Activated naive CD8-positive, alpha-beta T cell treated with anti-CD3 and anti-CD28 coated beads for 36 hours (primary cell): Measurements from ENCODE around the gene MAGOH. TPM values are rescaled to one million over a fixed set of nuclear protein-coding genes. Genes with fewer than 3 reads are reported as not detected.

Experiments used
- DNase-seq: peaks from one replicate; pipeline ENCODE4 v3.0.0; 2021
- H3K27ac Mint-ChIP-seq: one replicate; pipeline ENCODE4 v1.8.0; 2022; ENCODE audit warnings: mild to moderate bottlenecking, moderate library complexity, mixed read lengths
- H3K27me3 Mint-ChIP-seq: one replicate; pipeline ENCODE4 v1.8.0; 2022; ENCODE audit warnings: mild to moderate bottlenecking, mixed read lengths
- H3K36me3 Mint-ChIP-seq: one replicate; pipeline ENCODE4 v1.8.0; 2021; ENCODE audit warnings: mild to moderate bottlenecking, mixed read lengths
- H3K4me1 Mint-ChIP-seq: one replicate; pipeline ENCODE4 v1.8.0; 2021; ENCODE audit warnings: mixed read lengths
- H3K4me3 Mint-ChIP-seq: one replicate; pipeline ENCODE4 v1.8.0; 2022; ENCODE audit warnings: mild to moderate bottlenecking, moderate library complexity, mixed read lengths
- H3K9me3 Mint-ChIP-seq: one replicate; pipeline ENCODE4 v1.8.0; 2022; ENCODE audit warnings: mixed read lengths
- total RNA-seq, 2 experiments: library from RNA; stranded (reverse); gene quantifications; one replicate each; pipeline ENCODE4 v1.2.3, GENCODE V29; 2021

MAGOH gene
- total RNA-seq, 2 experiments from 2014 or later: 114 to 118 TPM

DNA sequence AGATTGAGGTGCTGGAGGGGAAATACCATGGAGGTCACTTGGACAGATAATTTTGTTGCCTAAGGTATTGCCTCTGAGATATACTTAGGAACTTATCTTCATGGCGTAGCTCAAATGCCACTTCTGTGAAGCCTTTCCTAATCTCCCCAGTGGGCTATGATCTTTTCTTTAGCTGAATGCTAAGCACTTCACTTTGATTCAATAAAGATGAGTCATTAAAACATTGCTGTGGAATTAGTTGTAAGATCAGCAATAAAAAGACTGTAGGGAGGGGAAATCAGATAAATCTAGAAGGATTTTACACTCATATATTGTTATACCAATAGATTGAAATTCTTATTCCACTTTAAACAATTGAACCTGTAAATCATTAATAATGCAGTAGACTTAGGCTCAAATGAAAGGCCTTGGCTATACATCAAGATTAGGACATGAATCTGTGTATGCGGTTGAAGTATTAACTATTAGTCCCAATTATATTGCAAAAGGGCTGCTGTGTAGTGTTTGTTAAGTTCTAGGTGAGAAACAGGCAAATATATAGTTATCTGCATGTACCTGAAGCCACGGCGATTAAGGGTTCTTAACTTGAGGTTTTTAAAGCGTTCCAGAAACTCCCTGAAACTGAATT is 19.2 kb upstream of the MAGOH start:
- no peak overlapping the region for H3K4me3 Mint-ChIP-seq
- H3K27me3 Mint-ChIP-seq: no peaks in the 10 kb centered on the region
- DNase-seq: no peak
- H3K4me1 Mint-ChIP-seq: no peaks in the 10 kb centered on the region
- no peaks in the 10 kb centered on the region for H3K9me3 Mint-ChIP-seq
- H3K36me3 Mint-ChIP-seq: peaks cover 33% of the 10 kb centered on the region
- no peak overlapping the region for H3K27ac Mint-ChIP-seq

DNA sequence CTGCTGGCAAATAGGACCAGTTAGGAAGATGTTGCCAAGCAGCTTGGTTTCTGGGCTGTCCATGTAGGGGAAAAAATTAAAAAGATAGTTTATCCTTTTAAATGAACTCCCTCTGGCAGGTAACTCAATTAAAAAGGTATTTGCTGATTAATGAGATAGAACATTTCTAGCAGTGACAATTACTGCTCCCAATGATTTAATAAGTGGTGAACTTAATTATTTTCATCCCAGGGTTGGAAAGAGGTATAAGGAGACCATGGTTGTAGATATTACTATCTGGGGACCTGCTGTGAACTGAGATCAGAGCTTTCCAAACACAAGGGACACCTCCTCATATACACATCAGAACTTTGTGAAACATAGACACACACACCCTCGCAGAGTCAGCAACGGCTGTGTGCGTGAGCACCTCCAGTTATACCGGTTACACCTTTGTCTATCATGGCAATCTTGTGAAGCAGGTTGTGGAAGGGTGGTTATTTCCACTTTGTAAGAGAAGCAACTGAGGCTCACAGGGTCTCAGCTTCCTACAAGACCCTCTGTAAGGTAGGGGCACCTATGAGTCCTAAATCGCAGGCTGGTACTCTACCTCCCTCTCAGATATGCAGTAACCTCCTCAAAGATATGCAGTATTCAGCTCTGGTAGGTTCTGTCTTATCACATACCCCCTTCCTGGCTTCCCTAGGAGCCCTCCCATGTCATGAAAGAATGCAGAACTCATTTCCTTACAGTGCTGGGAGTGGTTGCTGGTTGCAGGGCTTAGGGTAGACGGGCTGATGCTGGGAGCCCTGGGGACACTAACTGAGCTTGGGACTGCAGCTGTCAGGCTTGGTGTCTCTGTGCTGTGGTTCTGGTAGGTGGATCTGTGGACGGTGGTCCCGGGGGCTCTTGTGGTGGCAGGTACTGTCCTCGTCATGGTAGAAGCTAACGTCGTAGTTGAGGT is 18.5 kb upstream of the MAGOH start:
- Mint-ChIP-seq H3K27me3 (no peaks in the 10 kb centered on the region), H3K4me1 (no peaks in the 10 kb centered on the region), H3K36me3 (peaks cover 33% of the 10 kb centered on the region), H3K4me3 (no peak overlapping the region), H3K27ac (no peak overlapping the region), H3K9me3 (no peaks in the 10 kb centered on the region)
- DNase-seq: no peak

DNA sequence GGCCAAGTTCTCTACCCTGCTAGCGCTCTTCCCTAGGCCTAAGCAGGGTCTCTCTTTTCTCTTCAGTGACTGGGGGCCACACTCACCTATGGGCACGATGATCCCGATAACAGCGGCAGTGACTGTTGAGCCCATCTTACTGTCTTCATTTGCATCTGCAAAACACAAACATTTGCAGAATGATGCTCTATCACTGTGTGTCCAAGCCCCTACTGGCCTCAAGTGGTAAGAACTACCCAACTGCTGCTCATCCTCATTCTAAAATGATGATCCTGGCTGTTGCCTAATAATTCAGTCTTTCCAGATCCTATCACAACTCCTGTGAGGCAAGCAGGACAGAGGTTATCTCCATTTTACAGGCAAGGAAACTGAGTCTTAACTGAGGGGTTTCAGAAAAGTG is 16.7 kb upstream of the MAGOH start:
- no peak for DNase-seq
- Mint-ChIP-seq H3K36me3 (peaks cover 34% of the 10 kb centered on the region), H3K27me3 (no peaks in the 10 kb centered on the region), H3K27ac (no peak overlapping the region), H3K4me1 (no peaks in the 10 kb centered on the region), H3K9me3 (no peaks in the 10 kb centered on the region), H3K4me3 (no peak overlapping the region)

DNA sequence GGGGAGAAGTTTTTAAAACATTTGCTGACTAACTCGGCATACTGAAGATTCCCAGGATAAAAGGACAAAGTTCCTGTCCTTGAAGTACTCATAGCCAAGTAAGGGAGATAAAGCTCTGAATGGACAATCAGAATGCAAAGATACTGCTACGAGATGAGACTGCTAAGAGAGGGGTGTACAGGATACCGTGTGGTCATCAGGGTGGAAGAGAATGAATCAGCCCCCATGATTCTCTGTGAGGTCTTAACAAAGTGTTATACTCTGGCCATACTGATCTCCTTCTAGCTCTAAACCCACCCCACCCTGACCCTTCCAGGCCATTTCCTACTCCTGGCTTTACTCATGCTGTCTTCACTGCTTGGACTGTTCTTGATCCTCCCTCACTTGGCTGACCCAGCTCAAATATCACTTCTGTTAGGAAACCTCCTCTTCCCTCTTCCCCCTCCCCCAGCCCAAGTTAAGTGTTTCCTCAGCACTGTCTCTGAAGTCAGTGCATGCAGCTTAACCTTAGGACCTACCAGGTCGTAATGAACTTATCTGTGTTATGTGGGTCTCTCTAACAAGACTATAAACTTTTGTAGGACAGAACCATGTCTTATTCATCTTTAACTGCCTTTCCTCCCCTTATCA is 15.8 kb upstream of the MAGOH start:
- no peak for DNase-seq
- Mint-ChIP-seq H3K4me3 (no peak overlapping the region), H3K27me3 (no peaks in the 10 kb centered on the region), H3K27ac (no peak overlapping the region), H3K4me1 (no peaks in the 10 kb centered on the region), H3K36me3 (peaks cover 32% of the 10 kb centered on the region), H3K9me3 (no peaks in the 10 kb centered on the region)

DNA sequence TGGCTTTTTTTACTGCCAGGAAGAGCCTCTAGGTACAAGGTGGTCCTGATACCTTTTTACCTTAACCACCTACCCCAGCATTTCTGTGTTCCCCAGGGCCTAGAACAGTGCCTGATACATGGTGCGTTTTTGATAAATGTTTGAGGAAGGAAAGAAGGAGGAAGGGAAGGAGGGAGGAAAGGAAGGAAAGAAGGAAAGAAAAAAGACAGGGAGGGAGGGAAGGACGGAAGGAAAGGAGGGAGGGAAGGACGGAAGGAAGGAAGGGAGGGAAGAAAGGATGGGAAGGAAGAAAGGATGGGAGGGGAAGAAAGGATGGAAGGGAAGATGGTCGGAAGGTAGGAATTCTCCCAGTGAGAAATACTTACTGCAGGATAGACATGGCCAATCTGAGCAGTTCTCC is 12.0 kb upstream of the MAGOH start:
- H3K9me3 Mint-ChIP-seq: no peaks in the 10 kb centered on the region
- no peaks in the 10 kb centered on the region for H3K4me1 Mint-ChIP-seq
- H3K4me3 Mint-ChIP-seq: no peak overlapping the region
- peaks cover 23% of the 10 kb centered on the region for H3K36me3 Mint-ChIP-seq
- H3K27ac Mint-ChIP-seq: no peak overlapping the region
- DNase-seq: no peak
- no peaks in the 10 kb centered on the region for H3K27me3 Mint-ChIP-seq

DNA sequence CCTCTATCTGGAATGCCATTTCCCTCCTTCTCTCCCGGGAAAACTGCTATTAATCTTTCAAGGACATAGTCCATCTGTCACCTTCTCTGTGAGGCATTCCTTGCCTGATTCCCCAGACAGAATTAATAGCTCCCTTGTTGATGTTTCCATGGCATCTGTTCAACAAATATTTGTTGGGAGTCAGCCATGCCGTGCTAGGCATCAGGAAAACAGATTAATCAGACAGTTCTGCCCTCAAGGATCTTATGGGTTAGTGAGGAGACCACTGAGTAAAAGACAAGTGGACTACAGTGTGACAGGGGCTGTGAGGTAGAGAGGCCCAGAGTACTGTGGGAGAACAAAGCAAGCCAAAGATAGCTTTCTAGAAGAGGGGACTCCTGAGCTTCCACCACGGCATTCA is 11.4 kb upstream of the MAGOH start:
- no peaks in the 10 kb centered on the region for H3K4me1 Mint-ChIP-seq
- H3K27me3 Mint-ChIP-seq: no peaks in the 10 kb centered on the region
- H3K4me3 Mint-ChIP-seq: no peak overlapping the region
- DNase-seq: no peak
- H3K9me3 Mint-ChIP-seq: no peaks in the 10 kb centered on the region
- peaks cover 23% of the 10 kb centered on the region for H3K36me3 Mint-ChIP-seq
- no peak overlapping the region for H3K27ac Mint-ChIP-seq

DNA sequence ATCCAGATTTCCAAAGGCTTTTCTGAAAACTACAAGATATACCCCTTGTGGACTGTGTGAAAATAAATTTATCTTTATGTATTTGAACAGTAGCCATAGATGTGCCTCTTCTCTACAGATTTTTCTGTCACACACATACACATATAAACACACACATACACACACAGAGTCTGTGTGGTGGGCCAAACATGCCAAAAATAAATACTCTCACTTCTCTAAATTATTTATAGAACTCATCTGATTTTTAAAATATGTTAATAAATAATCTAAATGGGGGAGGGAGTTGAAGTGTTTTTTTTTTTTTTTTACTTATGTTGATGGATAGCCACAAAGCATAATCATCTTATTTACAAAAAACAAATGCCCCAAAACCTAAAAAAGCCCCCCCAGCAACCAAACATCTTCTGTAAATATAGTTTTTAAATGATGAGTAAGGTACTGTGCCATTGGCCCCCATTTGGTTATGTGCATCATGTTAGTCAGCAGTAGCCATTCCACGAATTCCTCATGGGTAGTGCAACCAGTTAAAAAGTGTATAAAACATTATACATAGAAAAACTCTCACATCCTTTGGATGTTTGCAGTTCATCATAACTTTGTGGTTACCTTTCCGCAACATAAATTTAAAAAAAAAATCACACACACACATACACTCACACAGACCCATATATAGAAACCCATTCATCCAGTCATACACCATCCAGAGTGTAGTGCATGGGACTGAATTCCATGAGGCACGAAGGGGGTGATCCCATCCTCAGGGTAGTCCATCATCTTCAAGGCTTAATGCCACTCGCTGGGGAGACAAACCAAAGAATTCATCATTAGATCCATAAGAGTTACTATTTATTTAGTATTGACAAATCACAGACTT is 8.2 kb upstream of the MAGOH start:
- H3K27ac Mint-ChIP-seq: no peak overlapping the region
- H3K4me1 Mint-ChIP-seq: no peaks in the 10 kb centered on the region
- H3K9me3 Mint-ChIP-seq: no peaks in the 10 kb centered on the region
- no peak overlapping the region for H3K4me3 Mint-ChIP-seq
- H3K27me3 Mint-ChIP-seq: no peaks in the 10 kb centered on the region
- no peak for DNase-seq
- peaks cover 18% of the 10 kb centered on the region for H3K36me3 Mint-ChIP-seq

DNA sequence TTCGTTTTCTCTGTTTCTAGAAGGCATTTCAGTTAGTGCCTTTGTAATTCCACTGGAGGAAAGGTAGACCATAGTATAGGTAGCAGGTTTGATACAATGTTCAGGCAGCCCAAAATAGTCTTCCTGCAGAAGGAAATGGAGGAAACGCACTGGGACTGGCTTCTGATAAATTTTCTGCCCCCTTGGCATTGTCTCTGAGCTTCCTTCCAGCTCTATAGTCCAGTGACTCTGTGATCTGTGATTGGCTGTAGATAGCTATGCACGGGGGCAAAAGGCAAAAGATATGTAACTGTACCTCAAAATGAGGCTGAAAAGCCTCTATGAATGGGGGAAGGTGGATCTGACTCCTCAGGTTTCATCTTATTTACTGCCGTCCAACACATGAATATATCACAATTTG is 5.8 kb upstream of the MAGOH start:
- Mint-ChIP-seq H3K4me1 (peaks cover under 1% of the 10 kb centered on the region), H3K27me3 (no peaks in the 10 kb centered on the region), H3K9me3 (no peaks in the 10 kb centered on the region), H3K36me3 (peaks cover 5% of the 10 kb centered on the region), H3K4me3 (no peak overlapping the region), H3K27ac (no peak overlapping the region)
- DNase-seq: no peak

DNA sequence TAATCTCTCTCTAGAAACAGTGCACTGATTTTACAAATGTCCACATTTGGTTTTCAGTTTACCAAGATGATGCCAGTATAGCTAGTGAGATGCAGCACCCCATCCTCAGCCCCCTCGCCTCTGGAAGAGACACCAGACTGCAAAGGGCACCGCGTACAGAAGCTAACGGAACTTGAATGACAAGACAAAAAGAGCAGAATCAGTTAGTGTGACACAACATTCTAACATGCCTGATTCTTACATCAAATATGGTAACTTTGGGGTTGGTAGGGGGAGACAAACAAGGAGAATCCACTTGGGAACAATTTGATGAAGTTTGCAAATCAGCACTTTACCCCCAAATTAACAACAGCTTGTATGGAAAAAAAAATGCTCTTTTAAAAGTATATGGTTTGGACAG is 4.1 kb upstream of the MAGOH start:
- no peak for DNase-seq
- Mint-ChIP-seq H3K27ac (no peak overlapping the region), H3K27me3 (no peaks in the 10 kb centered on the region), H3K9me3 (no peaks in the 10 kb centered on the region), H3K4me1 (peaks cover 10% of the 10 kb centered on the region), H3K36me3 (peaks cover 11% of the 10 kb centered on the region), H3K4me3 (no peak overlapping the region)

DNA sequence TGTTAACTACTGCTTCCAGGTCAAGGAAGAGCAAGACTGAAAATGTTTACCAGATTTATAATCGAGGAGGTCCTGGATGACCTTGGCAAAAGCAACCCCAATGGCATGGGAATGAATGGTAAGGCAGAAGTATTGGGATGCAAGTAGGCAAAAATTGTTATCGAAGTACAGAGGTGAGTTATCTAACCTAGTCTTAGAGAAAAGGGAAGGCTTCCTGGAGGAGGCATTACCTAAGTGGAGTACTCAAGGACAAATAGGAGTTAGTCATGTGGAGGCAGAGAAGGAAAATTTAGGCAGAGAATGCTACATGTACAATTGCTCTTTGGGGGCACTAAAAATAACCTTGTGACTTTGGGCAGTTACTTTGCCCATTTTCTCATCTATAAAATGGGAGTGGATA is 3.5 kb upstream of the MAGOH start:
- no peak for DNase-seq
- Mint-ChIP-seq H3K9me3 (no peaks in the 10 kb centered on the region), H3K27me3 (no peaks in the 10 kb centered on the region), H3K4me3 (no peak overlapping the region), H3K4me1 (peaks cover 12% of the 10 kb centered on the region), H3K27ac (no peak overlapping the region), H3K36me3 (peaks cover 11% of the 10 kb centered on the region)

DNA sequence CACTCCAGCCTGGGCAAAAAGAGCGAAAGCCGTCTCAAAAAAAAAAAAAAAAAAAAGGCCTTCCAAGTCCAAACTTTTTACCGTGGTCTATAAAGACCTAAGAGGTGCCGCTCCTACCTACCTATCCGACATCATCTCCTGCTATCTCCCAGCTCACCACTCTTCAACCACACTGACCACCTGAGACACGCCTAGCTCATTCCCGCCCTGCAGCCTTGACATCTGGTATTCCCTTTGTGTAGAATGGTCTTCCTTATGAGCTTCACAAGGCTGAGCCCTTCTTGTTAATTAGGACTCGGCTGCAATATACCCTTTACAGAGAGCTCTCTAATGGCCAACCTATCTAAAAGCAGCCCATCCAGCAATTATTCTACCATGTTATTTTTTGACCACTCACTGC is 680 bp downstream of the MAGOH start:
- Mint-ChIP-seq H3K36me3 (peaks cover 25% of the 10 kb centered on the region), H3K9me3 (no peaks in the 10 kb centered on the region), H3K27ac (peak overlapping the region; percentile 91), H3K4me3 (peak overlapping the region; percentile 94), H3K4me1 (peaks cover 22% of the 10 kb centered on the region), H3K27me3 (no peaks in the 10 kb centered on the region)
- no peak for DNase-seq

DNA sequence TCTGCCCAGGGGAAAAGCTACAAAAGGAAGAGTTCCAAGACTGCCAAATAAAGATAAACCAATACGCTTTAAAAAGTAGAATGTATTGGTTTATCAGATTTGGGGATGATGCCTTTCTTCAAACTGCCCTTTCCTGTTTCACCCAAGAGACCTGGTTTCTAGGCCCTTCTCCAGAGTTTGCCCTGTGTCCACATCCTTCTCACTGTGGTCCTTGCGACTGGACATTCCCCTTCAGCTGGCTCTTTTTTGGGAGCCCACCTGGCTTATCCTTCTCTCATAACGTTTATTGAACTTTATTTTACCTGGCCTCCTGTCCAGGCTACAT is 17.4 kb downstream of the MAGOH start:
- H3K36me3 Mint-ChIP-seq: peaks cover 3% of the 10 kb centered on the region
- H3K4me3 Mint-ChIP-seq: peak overlapping the region; percentile 93
- DNase-seq: no peak
- H3K9me3 Mint-ChIP-seq: no peaks in the 10 kb centered on the region
- peaks cover 21% of the 10 kb centered on the region for H3K4me1 Mint-ChIP-seq
- H3K27ac Mint-ChIP-seq: peak overlapping the region; percentile 95
- no peaks in the 10 kb centered on the region for H3K27me3 Mint-ChIP-seq

DNA sequence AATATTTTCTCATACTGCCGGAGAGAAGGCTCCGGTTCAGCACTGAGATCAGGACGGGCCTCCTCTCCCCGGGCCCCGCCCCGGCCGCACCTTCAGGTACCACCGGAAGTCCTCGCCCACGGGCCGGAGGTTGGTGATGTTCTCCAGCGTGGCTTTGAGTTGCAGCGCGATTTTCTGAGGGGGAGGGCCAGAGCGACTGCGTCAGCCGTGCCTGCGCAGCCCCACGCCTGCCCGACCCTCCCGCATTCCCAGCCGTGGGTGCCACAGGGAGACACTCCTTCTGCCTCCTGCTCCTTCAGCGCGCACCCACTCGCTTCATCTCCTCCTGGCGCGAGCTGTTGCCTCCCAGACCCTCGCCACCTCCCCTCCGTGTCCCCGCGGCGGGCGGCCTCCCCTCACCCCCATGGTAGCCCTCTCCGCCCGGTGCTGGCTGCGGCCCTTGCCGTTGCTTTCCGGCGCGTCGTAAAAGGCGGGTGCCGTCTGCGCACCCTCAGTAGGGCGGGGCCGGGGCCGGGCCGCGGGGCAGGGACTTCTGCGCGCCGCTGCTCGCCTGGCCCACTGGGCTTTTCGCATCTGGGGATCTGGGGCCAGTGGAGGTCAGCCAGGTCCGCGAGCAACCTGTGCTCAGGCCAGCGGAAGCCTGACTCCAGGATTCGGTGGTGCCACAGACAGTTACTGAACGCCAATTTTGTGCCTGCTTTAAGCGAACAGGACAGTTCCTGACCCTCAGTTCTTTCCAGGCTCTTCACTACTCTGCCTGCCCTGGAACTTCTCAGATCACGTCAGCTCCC is 18.0 kb downstream of the MAGOH start, which contains the start of gene CZIB:
CZIB (minus strand) TSS at position 464 of the 791 bp plus-strand sequence; CDS start at position 405, 59 bp downstream.
- Mint-ChIP-seq H3K4me1 (peaks cover 22% of the 10 kb centered on the region), H3K9me3 (no peaks in the 10 kb centered on the region)

DNA sequence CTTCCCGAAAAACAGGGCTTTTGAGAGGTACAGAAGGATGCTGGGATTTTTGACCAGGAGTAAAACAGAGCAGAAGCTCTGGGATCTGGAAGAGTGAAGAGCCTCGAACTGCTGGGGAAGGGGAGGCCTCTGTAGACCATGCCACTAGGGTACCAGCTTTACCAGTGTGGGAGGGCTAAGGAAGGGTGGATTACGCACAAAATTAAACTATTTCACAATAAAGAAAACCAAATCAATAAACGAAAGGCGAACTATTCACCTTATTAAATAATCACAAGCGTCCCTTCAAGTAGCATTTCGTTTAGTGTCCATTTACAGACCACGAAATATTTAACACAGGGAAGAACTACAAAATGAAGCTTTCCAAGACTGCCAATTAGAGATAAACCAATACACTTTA is 18.6 kb downstream of the MAGOH start:
- H3K4me1 Mint-ChIP-seq: peaks cover 23% of the 10 kb centered on the region
- H3K4me3 Mint-ChIP-seq: peak overlapping the region; percentile 93
- DNase-seq: no peak
- H3K9me3 Mint-ChIP-seq: no peaks in the 10 kb centered on the region
- peak overlapping the region; percentile 95 for H3K27ac Mint-ChIP-seq
- H3K36me3 Mint-ChIP-seq: peaks cover 3% of the 10 kb centered on the region
- H3K27me3 Mint-ChIP-seq: no peaks in the 10 kb centered on the region

More for the DNA sequence above, 18.0 kb downstream of the MAGOH start, which contains the start of gene CZIB:
- H3K4me3 Mint-ChIP-seq: peak within 1 kb of the TSS; percentile 93
- H3K27me3 Mint-ChIP-seq: no peaks in the 10 kb centered on the region
- DNase-seq: peak; percentile 96
- peaks cover 3% of the 10 kb centered on the region for H3K36me3 Mint-ChIP-seq
- H3K27ac Mint-ChIP-seq: peak within 1 kb of the TSS; percentile 95
